ENCODE results near the gene GPN2. TPM values are rescaled to one million over a fixed set of nuclear protein-coding genes. Genes with fewer than 3 reads are reported as not detected.

GPN2 gene
- total and polyA plus RNA-seq, 9 of the 15 experiments (the other 6 are each of a cell fraction or from before 2014, with no cell fraction given): 9.9 to 58.8 (median 20.4) TPM

GRCh38 chr1:26879793-26880192, 10.3 kb downstream of the GPN2 start:
- H2AFZ ChIP-seq (ENCODE audit: low read depth, low read length): no peak overlapping the region
- H3K9ac ChIP-seq (ENCODE audit: insufficient read depth in 1 of 2, low read depth in 2 of 2, low read length in 2 of 2): peak overlapping the region in 1 of 2 experiments; percentile 65; a peak in 2 of 4 replicates
- FAIRE-seq (no peak), ATAC-seq (no peak), DNase-seq (ENCODE audit: extremely low read depth in 1 of 4, low spot score in 3 of 4) (no peak)
- no TSS peak for BruUV-seq (replicated peaks)
- H4K20me1 ChIP-seq (replicated peaks; ENCODE audit: control insufficient read depth, insufficient read depth, low read length): no peaks in the 10 kb centered on the region
- no peak overlapping the region for H3K4me3 ChIP-seq
- H3K9me3 ChIP-seq (replicated peaks; ENCODE audit: control insufficient read depth, insufficient read depth, low read depth, low read length): no peaks in the 10 kb centered on the region
- no peaks in the 10 kb centered on the region for H3K9me1 ChIP-seq (ENCODE audit: control insufficient read depth, insufficient read depth, low read length)
- no peak overlapping the region for H3K27ac ChIP-seq (ENCODE audit: extremely low read depth, low read depth, low read length)
- intact Hi-C loops (cut with micrococcal nuclease) (loop anchor here (5.0 kb wide), 2 partner anchors 67 to 87 kb away; no protein-coding TSS in a partner anchor), in situ Hi-C loops (cut with MboI) (no loop called here)
- no peaks in the 10 kb centered on the region for H3K79me2 ChIP-seq (ENCODE audit: control insufficient read depth, insufficient read depth, low read length)
- ChIA-PET CTCF (ENCODE audit: low intra/inter-chr PET ratio) (interaction anchor here (4.3 kb wide), 1 partner anchor 26 kb away, joined by 53 read pairs; no protein-coding TSS in a partner anchor), POLR2A (interaction anchor here (0.6 to 0.9 kb wide), 5 partner anchors 10 to 265 kb away, joined by 3 to 4 read pairs (median 3); partner anchors contain the start of gene GPN2)
- WGBS (ENCODE audit: insufficient coverage, low coverage, missing lambda C conversion rate): 91% methylated on average over 4 of the region's 4 CpGs
- H3K27me3 ChIP-seq (ENCODE audit: control insufficient read depth in 2 of 2, insufficient read depth in 2 of 2, low read length in 2 of 2): no peaks in the 10 kb centered on the region
- H3K4me1 ChIP-seq (replicated peaks in 1 of 2; ENCODE audit: control insufficient read depth in 2 of 2, insufficient read depth in 2 of 2, low read length in 2 of 2): no peaks in the 10 kb centered on the region
- TF ChIP-seq ETS1 (conservative IDR thresholded peaks at IDR 0.05; ENCODE audit: control insufficient read depth, low read depth, low read length) (no peak), TAF1 (IDR thresholded peaks at IDR 0.05; ENCODE audit: control insufficient read depth, extremely low read depth, insufficient read depth, low read length, severe bottlenecking) (no peak), POU5F1 (IDR thresholded peaks at IDR 0.05; ENCODE audit: borderline replicate concordance, low read depth, low read length, partially characterized antibody) (no peak), ZNF518B (CRISPR knock-in tag; IDR thresholded peaks at IDR 0.05) (no peak), VEZF1 (CRISPR knock-in tag; IDR thresholded peaks at IDR 0.05) (no peak), FOXJ2 (tag; IDR thresholded peaks at IDR 0.05) (no peak), ZBTB8A (IDR thresholded peaks at IDR 0.05; ENCODE audit: partially characterized antibody) (no peak), PREB (CRISPR knock-in tag; IDR thresholded peaks at IDR 0.05) (no peak), HES1 (IDR thresholded peaks at IDR 0.05; ENCODE audit: low read depth) (no peak), ZFP30 (CRISPR knock-in tag; IDR thresholded peaks at IDR 0.05; ENCODE audit: borderline replicate concordance) (no peak), BRCA1 (IDR thresholded peaks at IDR 0.05) (no peak), BRCA1 (CRISPR knock-in tag; IDR thresholded peaks at IDR 0.05) (no peak), SP1 (CRISPR knock-in tag; IDR thresholded peaks at IDR 0.05) (no peak)
- H3K4me2 ChIP-seq (ENCODE audit: insufficient read depth, low read length): no peak overlapping the region
- peaks cover 77% of the 10 kb centered on the region; the same call in 2 of the 3 replicates for H3K36me3 ChIP-seq (ENCODE audit: control insufficient read depth, insufficient read depth, low read length)

All from K562 (cell line).